ENCODE results near the gene JARID2. TPM values are rescaled to one million over a fixed set of nuclear protein-coding genes. Genes with fewer than 3 reads are reported as not detected.

The JARID2 gene
- total and polyA plus RNA-seq, 4 donors: 15.4 to 25.5 (median 23.1) TPM

DNA sequence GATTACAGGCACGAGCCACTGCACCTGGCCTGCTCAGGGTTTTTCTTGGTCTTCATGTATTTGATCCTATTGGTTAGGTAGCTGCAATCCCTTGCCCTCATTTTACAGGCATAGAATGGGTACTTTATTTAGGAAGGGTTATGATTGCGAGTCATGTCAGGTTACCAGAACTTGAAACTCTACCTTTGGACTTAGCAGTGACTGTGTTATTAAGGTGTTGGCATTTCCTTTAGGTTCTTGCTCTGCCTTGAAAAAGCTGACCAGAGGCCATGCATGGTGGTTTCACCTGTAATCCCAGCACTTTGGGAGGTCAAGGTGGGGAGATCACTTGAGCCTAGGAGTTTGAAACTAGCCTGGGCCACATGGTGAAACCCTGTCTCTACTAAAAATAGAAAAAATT, 24.5 kb downstream of the JARID2 start:
- Histone ChIP-seq H3K9me3 (ENCODE audit: control insufficient read depth, insufficient read depth, low read length) (no peaks in the 10 kb centered on the region), H3K27me3 (ENCODE audit: control insufficient read depth, insufficient read depth, low read length) (no peaks in the 10 kb centered on the region), H3K4me1 (ENCODE audit: control insufficient read depth, insufficient read depth, low read length) (peaks cover 41% of the 10 kb centered on the region), H3K4me3 (ENCODE audit: low read depth, low read length) (no peak overlapping the region), H3K27ac (ENCODE audit: low read depth, low read length) (no peak overlapping the region), H3K36me3 (ENCODE audit: control insufficient read depth, insufficient read depth, low read length) (no peaks in the 10 kb centered on the region)
- WGBS (ENCODE audit: insufficient coverage): 100% methylated on average over 1 of the region's 2 CpGs
- no peak for DNase-seq (ENCODE audit: low read depth in 4 of 6, low spot score in 6 of 6)

DNA sequence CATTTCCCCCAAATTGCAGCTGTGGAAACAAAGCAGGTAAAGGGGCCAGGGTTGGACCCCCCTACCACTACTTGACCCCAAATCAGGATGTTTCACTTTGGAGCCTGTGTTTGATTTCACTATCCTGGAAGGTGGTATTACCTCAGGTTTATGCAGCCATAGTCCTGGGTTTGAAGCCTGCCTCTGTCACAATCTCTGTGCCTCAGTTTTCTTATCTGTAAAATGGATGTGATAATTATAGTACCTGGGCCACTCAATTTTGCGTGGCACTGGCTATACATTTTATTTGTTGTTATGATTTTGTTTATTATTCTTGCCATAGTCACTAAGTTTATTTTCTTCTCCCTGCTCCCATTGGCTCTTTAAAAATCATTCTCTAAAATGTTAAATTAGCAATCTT, 26.7 kb downstream of the JARID2 start:
- no peaks in the 10 kb centered on the region for H3K27me3 ChIP-seq (ENCODE audit: control insufficient read depth, insufficient read depth, low read length)
- peaks cover 25% of the 10 kb centered on the region for H3K4me1 ChIP-seq (ENCODE audit: control insufficient read depth, insufficient read depth, low read length)
- H3K9me3 ChIP-seq (ENCODE audit: control insufficient read depth, insufficient read depth, low read length): no peaks in the 10 kb centered on the region
- DNase-seq (ENCODE audit: low read depth in 4 of 6, low spot score in 6 of 6): no peak
- H3K36me3 ChIP-seq (ENCODE audit: control insufficient read depth, insufficient read depth, low read length): no peaks in the 10 kb centered on the region
- H3K27ac ChIP-seq (ENCODE audit: low read depth, low read length): no peak overlapping the region
- H3K4me3 ChIP-seq (ENCODE audit: low read depth, low read length): no peak overlapping the region
- WGBS (ENCODE audit: insufficient coverage): no CpG with 5 or more reads among the region's 1 CpG

DNA sequence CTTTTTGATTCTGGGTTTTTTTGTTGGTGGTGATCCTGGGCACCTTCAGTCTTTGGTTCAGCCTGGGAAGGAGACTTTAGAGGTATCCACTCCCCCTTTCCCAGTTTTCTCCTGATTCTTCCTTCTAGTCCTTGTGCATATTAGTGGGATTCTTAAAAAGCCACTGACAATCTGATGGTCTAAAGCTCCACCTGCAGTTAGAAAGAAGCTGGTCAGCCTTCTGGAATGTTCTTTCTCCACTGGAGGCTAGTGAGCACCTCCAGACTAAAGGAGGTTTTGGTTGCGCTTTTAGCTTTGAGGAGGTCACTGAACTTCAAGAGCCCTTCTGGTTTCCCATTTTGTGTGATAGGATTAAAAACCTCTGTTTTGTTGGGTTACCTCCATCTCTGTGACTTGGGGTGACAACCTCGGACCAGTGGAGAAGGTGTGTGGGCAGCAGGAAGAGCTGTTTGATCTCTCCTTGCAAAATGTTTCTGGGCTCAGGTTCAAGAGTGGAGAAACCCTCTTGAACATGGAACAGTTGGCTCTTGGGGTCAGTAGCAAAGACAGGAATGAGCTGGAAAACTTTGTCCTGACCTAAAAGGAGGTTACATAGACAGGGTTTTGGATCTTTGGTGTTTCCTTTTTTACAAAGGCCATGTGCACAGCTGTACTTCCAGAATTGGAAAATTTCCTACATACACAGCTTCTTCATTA, 29.0 kb downstream of the JARID2 start:
- H3K4me1 ChIP-seq (ENCODE audit: control insufficient read depth, insufficient read depth, low read length): peaks cover 5% of the 10 kb centered on the region
- H3K27ac ChIP-seq (ENCODE audit: low read depth, low read length): no peak overlapping the region
- H3K27me3 ChIP-seq (ENCODE audit: control insufficient read depth, insufficient read depth, low read length): no peaks in the 10 kb centered on the region
- no peak for DNase-seq (ENCODE audit: low read depth in 4 of 6, low spot score in 6 of 6)
- no peaks in the 10 kb centered on the region for H3K9me3 ChIP-seq (ENCODE audit: control insufficient read depth, insufficient read depth, low read length)
- no peak overlapping the region for H3K4me3 ChIP-seq (ENCODE audit: low read depth, low read length)
- WGBS (ENCODE audit: insufficient coverage): 93% methylated on average over 2 of the region's 2 CpGs
- no peaks in the 10 kb centered on the region for H3K36me3 ChIP-seq (ENCODE audit: control insufficient read depth, insufficient read depth, low read length)

DNA sequence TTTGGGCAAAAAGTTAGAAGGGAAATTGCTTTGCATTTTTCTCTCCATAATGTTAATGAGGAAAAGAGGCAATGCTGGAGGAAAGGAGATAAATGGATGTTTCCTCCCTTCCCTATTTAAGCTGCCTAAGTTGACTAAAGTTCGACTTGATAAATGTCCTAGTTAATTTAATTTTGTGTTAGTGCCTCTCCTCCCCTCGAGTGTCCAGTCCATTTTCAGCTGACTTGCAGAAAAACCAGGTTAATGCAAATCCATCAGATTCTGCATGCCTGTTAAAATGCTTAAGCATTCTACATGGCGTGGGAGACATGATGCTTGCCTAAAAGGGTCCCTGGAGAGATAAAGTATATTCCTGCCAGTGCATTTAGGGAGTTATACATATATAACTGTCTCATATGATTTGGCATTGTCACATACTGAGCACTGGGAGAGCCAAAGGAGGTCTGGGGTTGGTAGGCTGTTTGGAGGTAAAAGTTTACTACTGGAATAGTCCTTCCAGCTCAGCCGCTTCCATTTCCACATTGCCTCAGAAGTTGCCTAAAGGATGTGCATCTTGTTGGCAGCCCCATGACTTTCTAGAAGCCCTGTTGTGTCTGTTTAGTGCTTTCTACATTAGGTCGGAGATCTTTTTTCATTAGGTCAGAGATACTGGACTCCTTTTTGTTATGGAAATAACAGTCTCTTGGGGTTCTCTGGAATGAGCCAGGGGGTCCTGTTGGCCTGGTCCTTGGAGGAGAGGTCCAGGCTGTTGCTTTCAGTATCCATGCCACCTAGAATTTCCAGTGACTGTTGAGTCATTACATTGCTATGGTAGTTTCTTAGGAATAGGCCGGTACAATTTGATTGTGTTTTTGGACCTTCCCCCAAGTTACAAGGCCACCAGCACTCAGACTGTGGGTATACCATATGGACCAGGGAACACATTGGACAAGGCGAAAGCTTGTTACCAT, 30.4 kb downstream of the JARID2 start:
- H3K27me3 ChIP-seq (ENCODE audit: control insufficient read depth, insufficient read depth, low read length): no peaks in the 10 kb centered on the region
- H3K9me3 ChIP-seq (ENCODE audit: control insufficient read depth, insufficient read depth, low read length): no peaks in the 10 kb centered on the region
- H3K27ac ChIP-seq (ENCODE audit: low read depth, low read length): no peak overlapping the region
- H3K4me1 ChIP-seq (ENCODE audit: control insufficient read depth, insufficient read depth, low read length): no peaks in the 10 kb centered on the region
- WGBS (ENCODE audit: insufficient coverage): 100% methylated on average over 1 of the region's 7 CpGs
- H3K4me3 ChIP-seq (ENCODE audit: low read depth, low read length): no peak overlapping the region
- no peak for DNase-seq (ENCODE audit: low read depth in 4 of 6, low spot score in 6 of 6)
- no peaks in the 10 kb centered on the region for H3K36me3 ChIP-seq (ENCODE audit: control insufficient read depth, insufficient read depth, low read length)

DNA sequence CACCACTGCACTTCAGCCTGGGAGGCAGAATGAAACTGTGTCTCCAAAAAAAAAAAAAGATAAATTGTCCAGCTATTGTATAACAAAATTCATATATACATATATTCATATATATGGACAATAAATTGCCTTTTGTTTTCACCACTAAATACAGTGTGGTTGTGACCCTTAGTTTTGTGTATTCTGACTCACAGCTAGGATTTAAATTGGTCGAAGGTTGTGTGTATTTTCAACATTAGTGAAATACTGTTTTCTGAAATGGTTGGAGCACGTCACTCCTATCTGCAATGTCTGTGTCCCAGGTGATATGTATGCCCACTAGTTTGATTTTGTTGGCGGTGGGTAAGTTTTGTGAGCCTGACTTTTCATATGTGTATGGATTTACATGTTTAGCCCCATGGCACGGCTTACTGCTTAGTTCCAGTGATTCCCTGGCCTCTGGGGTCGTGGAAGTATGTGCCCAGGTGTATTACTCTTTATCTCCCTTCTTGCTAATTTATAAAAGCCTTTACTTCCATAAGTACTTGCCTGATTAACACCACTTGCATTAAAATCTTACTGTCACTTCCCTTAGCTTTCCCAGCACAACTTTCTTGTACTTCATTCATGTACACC, 33.3 kb downstream of the JARID2 start:
- H3K9me3 ChIP-seq (ENCODE audit: control insufficient read depth, insufficient read depth, low read length): no peaks in the 10 kb centered on the region
- H3K27me3 ChIP-seq (ENCODE audit: control insufficient read depth, insufficient read depth, low read length): no peaks in the 10 kb centered on the region
- 81% methylated on average over 5 of the region's 5 CpGs for WGBS (ENCODE audit: insufficient coverage)
- no peaks in the 10 kb centered on the region for H3K36me3 ChIP-seq (ENCODE audit: control insufficient read depth, insufficient read depth, low read length)
- no peak for DNase-seq (ENCODE audit: low read depth in 4 of 6, low spot score in 6 of 6)
- no peaks in the 10 kb centered on the region for H3K4me1 ChIP-seq (ENCODE audit: control insufficient read depth, insufficient read depth, low read length)
- H3K27ac ChIP-seq (ENCODE audit: low read depth, low read length): no peak overlapping the region
- H3K4me3 ChIP-seq (ENCODE audit: low read depth, low read length): no peak overlapping the region

DNA sequence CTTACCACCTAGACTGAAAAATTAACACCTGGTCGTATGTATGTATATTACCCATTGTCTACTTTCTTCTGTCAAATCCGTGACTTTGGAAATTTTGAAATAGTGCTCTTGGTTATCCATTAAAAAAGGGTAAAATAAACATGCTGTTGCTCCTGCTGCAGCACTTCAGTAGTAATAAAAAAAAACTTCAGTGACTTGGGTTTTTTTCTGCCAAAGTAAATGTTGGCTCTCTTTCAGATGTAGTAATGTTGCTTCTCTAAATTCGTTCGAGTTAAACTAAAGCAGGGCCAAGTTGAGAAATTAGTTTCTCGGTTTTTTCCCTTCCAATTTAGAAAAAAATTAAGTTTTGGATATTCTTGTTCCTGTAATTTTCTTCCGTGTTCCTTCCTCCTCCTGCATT, 34.2 kb downstream of the JARID2 start:
- H3K4me1 ChIP-seq (ENCODE audit: control insufficient read depth, insufficient read depth, low read length): no peaks in the 10 kb centered on the region

DNA sequence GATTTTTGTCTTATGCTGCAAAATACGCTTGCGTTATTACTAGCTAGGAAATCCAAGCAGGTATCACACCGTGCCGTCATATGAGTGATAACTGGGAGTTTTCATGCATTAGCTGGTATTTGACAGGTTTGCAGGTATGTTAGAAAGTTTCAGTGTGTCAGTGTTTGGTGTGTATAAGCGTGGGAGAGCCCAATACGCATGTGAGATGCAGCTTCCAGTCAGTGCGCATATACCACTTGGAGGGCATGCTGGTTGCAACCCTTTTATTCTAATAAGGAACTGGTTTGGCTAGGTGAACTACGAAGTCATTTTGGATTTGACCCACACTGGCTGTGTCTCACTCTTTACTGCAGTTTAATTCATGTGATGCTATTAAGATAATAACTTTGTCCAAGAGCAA, 35.1 kb downstream of the JARID2 start:
- no peaks in the 10 kb centered on the region for H3K27me3 ChIP-seq (ENCODE audit: control insufficient read depth, insufficient read depth, low read length)
- 85% methylated on average over 5 of the region's 8 CpGs for WGBS (ENCODE audit: insufficient coverage)

More for the DNA sequence above, 34.2 kb downstream of the JARID2 start:
- no peak overlapping the region for H3K4me3 ChIP-seq (ENCODE audit: low read depth, low read length)
- peak in 1 of 6 donors; percentile 84 for DNase-seq (ENCODE audit: low read depth in 4 of 6, low spot score in 6 of 6)
- H3K9me3 ChIP-seq (ENCODE audit: control insufficient read depth, insufficient read depth, low read length): no peaks in the 10 kb centered on the region
- no peaks in the 10 kb centered on the region for H3K27me3 ChIP-seq (ENCODE audit: control insufficient read depth, insufficient read depth, low read length)
- WGBS (ENCODE audit: insufficient coverage): no CpG with 5 or more reads among the region's 6 CpGs
- H3K36me3 ChIP-seq (ENCODE audit: control insufficient read depth, insufficient read depth, low read length): no peaks in the 10 kb centered on the region
- no peak overlapping the region for H3K27ac ChIP-seq (ENCODE audit: low read depth, low read length)

DNA sequence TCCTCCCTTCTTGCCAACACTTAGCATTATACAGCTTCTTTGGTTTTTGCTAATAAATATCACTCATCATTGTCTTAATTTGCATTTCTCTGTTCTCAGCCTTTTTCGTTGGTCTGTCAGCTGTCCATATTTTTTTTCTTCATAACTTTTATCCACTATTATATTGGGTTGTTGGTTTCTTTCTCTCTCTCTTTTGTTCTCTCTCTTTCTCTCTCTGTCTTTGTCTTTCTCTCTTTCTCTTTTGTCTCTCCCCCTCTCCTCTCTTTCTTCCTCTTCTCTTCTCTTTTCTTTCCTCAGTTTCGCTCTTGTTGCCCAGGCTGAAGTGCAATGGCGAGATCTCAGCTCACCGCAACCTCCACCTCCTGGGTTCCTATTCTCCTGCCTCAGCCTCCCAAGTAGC, 36.5 kb downstream of the JARID2 start:
- no peak overlapping the region for H3K27ac ChIP-seq (ENCODE audit: low read depth, low read length)

More for the DNA sequence above, 35.1 kb downstream of the JARID2 start:
- Histone ChIP-seq H3K9me3 (ENCODE audit: control insufficient read depth, insufficient read depth, low read length) (no peaks in the 10 kb centered on the region), H3K4me1 (ENCODE audit: control insufficient read depth, insufficient read depth, low read length) (peaks cover 3% of the 10 kb centered on the region), H3K36me3 (ENCODE audit: control insufficient read depth, insufficient read depth, low read length) (no peaks in the 10 kb centered on the region), H3K27ac (ENCODE audit: low read depth, low read length) (no peak overlapping the region), H3K4me3 (ENCODE audit: low read depth, low read length) (no peak overlapping the region)
- no peak for DNase-seq (ENCODE audit: low read depth in 4 of 6, low spot score in 6 of 6)

DNA sequence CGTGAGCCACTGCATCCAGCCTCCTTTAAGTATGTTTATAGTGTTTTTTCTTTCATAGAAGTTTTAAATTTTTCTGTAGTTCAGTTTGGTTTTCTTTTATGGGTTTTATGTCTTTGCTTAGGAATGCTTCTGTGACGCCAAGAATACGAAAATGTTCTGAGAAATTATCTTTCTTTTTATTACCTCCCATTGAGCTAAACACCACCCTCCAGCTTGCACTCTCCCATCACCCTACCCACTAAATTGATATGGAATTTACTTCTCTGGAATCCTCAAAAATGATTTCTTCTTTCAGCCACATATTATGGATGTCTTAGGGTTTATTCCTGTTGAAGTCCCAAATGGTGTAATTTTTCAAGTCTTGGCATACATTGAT, 38.1 kb downstream of the JARID2 start:
- H3K36me3 ChIP-seq (ENCODE audit: control insufficient read depth, insufficient read depth, low read length): no peaks in the 10 kb centered on the region
- no peak for DNase-seq (ENCODE audit: low read depth in 4 of 6, low spot score in 6 of 6)
- H3K4me1 ChIP-seq (ENCODE audit: control insufficient read depth, insufficient read depth, low read length): peaks cover 3% of the 10 kb centered on the region
- H3K27me3 ChIP-seq (ENCODE audit: control insufficient read depth, insufficient read depth, low read length): no peaks in the 10 kb centered on the region
- H3K27ac ChIP-seq (ENCODE audit: low read depth, low read length): no peak overlapping the region
- 100% methylated on average over 1 of the region's 3 CpGs for WGBS (ENCODE audit: insufficient coverage)
- H3K4me3 ChIP-seq (ENCODE audit: low read depth, low read length): no peak overlapping the region
- H3K9me3 ChIP-seq (ENCODE audit: control insufficient read depth, insufficient read depth, low read length): no peaks in the 10 kb centered on the region

More for the DNA sequence above, 36.5 kb downstream of the JARID2 start:
- 100% methylated on average over 2 of the region's 4 CpGs for WGBS (ENCODE audit: insufficient coverage)
- H3K27me3 ChIP-seq (ENCODE audit: control insufficient read depth, insufficient read depth, low read length): no peaks in the 10 kb centered on the region
- H3K9me3 ChIP-seq (ENCODE audit: control insufficient read depth, insufficient read depth, low read length): no peaks in the 10 kb centered on the region
- no peak overlapping the region for H3K4me3 ChIP-seq (ENCODE audit: low read depth, low read length)
- DNase-seq (ENCODE audit: low read depth in 4 of 6, low spot score in 6 of 6): no peak
- peaks cover 3% of the 10 kb centered on the region for H3K4me1 ChIP-seq (ENCODE audit: control insufficient read depth, insufficient read depth, low read length)
- no peaks in the 10 kb centered on the region for H3K36me3 ChIP-seq (ENCODE audit: control insufficient read depth, insufficient read depth, low read length)
